DMS153 treated with DMSO at 0.1 percent for 48 hours (cell line): ENCODE results near the gene SAFB.

Source experiments
- DNase-seq: peaks from one replicate; lab custom pipeline; 2025; ENCODE audit not compliant: unreplicated experiment; lab: John Stamatoyannopoulos, UW

SAFB gene

DNA sequence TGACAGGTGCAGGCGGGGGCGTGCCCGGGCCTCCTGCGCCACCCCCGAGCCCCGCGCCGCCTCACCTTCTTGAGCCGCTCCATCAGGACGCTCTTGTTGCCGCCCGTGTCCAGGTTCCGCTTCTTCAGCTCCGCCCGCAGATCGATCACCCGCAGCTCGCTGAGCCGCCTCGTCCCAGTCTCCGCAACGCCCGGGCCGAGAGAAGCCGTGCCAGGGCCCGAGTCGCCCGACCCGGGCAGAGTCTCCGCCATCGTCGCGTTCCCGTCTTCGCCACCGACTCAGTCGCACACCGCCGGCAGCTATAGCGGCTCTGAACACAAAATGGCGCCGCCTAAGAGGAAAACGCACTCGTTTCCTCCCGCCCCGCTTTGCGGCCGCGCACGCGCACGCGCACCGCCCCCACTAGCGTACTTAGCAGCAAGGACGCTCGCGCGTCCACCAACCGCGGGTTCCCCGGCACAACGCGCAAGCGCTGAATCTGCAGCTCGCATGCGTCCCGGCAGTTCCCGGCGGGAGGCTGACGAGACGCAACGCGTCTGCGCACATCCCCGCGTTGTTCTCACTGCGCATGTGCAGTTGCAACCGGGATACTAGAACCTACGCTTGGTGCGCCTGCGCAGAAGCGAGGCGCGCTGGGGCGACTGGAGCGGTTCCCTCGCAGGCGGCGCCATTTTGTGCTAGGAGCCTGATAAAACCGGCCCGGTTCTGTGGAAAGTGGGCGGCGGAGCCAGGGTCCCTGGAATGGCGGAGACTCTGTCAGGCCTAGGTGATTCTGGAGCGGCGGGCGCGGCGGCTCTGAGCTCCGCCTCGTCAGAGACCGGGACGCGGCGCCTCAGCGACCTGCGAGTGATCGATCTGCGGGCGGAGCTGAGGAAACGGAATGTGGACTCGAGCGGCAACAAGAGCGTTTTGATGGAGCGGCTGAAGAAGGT is at the start of gene SAFB, which contains the start of gene SAFB2:
SAFB (plus strand) TSS at position 619 of the 932 bp plus-strand sequence; CDS start at position 742, 123 bp downstream.
SAFB2 (minus strand) TSS at position 312 of the 932 bp plus-strand sequence; CDS start at position 251, 61 bp downstream.
- DNase-seq, result peak; percentile 98

GRCh38 chr19:5575590-5575989 is 47.3 kb upstream of the SAFB start:
- no peak for DNase-seq

DNA sequence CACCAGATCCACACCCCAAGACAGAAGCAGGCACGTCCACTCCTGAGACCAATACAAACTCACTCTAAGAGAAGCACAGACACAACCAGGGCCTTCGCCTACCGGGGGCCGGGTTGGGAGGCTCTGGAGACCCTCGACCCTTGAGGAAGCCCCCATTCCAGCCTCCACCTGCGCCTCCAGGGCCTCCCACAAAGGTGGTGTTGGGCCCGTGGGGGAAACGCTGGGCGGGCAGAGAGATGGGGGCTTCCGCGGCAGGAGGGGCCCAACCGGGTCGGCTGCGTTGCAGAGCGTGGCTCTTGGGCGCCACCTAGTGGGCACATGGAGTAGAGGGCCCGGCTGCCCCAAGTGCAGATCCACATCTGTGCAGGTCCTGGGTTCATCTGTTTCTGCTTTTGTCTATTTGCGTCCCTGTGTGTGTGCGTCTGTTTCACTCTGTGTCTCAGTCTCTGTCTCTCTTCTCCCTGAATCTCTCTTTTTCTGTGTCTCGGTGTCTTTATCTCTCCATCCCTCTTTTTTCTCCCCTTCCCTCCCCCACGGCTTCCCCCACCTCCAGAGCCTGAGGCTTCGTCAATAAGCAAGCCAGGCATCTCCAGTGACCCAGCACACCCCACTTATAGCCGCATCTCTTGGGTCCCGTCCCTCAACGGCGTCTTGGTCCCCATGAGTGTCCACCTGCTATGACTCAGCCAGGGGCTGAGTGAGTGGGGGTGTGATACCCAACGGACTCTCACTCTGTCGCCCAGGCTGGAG is 44.6 kb upstream of the SAFB start:
- peak; percentile 55 for DNase-seq

DNA sequence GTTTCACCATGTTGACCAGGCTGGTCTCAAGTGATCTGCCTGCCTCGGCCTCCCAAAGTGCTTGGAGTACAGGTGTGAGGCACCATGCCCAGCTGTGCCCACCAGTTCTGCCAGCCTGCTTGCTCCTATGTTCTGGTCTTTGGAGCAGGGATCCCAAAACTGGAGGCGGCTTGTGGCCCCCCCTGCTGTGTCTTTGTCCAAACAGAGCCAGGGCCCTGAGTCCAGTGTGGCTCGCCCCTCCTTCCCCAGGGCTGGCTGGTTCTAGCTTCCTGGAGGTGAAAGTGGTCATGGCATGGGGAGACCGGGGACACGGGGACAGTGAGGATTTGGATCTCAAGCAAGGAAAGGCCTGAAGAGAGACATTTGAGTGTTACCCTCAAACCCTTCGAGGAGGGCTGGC is 43.6 kb upstream of the SAFB start:
- no peak for DNase-seq

GRCh38 chr19:5579697-5580096 is 43.2 kb upstream of the SAFB start:
- no peak for DNase-seq

DNA sequence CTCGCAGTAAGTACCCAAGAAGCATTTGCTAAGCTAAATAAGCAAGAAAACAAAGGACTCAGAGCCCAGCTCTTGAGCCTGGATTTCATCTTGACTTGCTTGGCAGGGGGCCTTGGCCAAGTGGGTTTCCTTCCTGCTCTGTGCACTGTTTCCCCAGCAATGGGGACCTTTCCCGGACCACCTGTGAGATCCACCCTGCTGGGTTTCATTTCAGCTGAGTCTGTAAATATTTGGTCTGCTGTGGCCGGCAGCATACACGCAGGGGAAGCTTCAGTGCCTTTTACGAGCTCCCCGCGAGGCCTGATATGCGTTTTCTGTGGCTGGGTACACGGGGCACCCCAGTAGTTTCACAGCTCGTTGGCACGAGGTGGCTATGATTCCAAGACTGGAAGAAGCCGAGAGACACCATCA is 42.7 kb upstream of the SAFB start:
- no peak for DNase-seq

DNA sequence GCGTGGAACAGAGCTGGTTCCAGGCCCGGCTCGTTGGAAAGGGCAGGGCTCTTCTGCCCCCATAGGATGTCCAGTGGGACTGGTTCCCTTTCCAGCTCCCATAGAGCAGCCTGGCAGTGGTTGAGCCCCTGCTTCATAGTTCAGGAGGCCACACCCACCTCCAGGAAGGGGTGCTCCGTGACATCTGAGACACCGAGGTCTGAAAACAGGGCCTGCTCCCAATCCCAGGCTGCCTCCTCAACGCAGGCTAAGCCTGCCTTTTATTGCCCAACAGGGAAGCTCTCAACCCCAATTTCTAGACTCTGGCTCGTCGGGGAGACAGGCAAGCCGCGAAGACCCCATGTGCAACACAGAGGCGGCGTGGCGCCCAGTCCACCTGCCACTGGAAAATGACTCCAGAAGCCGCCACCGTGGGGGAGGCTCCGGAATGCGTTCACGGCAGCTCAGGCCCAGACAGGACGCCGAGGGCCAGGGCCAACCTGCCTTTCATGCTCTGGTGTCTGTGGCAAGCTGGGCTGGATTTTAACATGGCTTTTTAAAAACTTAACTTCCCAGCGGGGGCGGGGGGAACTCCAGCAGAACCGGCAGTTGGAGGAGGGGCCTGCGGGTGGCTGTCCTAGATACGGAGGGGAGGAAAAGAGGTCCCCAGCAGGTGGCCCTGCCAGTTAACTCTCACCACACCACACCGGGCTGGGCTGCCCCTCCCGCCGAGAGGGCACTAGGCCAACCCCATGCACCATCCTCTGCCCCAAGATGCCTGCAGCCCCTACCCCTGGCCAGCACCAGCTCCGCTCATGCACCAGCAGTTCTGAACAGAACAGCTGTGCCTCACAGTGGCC is 37.2 kb upstream of the SAFB start:
- DNase-seq, result peak; percentile 11

DNA sequence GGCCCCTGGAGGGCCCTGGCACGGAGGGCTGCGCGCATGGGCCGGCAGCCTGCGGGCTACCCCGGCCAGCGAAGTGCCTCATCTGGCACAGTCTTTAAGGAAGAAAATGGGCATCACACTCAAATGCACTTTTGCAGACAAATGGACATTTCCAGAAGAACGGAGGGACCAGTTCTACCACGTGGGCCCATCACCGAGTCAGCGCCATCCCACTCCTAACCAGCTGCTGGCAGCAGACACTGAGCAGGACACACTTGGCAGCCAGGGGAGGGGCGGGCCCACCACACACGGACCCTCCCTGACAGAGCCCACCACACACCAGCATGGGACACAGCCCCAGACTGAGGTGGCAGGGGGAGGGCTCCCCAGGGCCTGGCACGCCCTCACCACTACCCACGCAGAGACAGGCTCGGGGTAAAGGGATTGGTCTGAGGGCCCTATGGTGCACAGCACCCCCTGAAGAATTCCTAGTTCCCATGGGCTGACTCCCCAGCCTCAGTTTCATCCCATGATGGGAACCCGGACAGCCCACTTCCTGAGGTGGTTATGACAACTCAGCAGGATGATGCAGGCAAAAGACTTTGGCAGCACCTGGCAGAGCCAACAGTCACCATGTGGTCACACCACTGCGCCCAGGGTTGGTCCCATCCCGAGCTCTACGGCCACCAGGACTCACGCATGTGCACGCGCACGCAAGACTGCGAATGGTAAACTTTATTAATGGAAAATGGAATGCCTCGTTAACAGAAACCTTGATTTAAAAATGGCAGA is 36.4 kb upstream of the SAFB start:
- DNase-seq, result no peak

DNA sequence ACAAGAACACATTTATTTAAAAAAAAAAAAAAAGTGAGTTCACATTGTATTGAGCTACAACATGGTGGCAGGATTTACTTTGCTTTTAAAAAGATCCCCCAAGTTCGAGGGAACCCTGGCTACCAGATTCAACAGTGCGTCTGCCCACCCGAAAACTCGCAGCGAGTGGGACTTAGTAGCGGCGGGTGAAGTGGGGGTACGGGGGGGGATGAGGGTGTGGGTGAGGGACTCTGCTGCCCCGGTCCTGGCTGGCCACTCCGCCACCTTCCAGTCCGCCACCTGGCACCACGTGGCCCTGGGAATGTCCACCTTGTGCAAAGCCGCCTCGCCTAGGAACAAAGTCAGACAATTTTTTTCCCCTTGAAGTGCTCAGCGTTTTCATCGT is 35.8 kb upstream of the SAFB start:
- DNase-seq, result no peak

GRCh38 chr19:5587661-5588060 is 35.2 kb upstream of the SAFB start:
- peak; percentile 43 for DNase-seq

- no peak for DNase-seq
These were observed 34.4 kb upstream of the SAFB start for GRCh38 chr19:5588441-5588840.

DNA sequence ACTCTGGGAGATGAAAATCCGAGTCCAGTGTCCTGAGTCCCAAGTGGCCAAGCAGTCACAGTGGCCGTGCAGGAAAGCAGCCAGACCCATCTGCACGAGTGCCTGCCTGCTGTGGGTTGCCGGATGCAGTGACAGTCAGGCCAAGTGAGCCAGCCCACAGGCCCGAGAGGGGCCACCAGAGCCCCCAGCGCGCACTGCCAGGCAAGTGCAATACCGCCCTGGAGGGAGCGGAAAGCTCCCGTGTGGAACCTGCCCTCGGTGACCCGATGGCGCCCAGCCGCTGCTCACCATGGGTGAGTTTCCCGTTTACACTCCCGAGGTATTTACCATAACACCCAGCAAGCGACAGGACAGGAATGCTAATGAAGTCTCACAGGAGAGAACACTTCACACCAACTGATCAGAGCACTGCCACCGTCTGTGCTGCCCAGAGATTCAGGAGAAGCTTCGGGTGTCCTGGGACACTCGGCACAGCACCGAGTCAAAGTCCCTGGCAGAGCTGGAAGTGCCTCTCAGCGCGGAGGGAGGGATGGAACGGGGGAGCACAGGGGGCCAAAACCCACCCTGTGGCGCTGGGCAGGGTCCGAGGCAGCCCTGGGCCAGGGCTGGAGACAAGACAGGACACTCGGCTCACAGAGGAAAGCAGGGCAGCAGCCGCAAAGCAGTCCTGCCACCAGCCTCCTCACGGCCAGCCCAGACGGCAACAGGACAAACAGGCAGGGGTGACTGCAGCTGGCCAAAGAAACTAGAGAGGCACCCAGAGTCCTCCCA is 33.8 kb upstream of the SAFB start:
- no peak for DNase-seq

- DNase-seq, result no peak
These were observed 32.6 kb upstream of the SAFB start for GRCh38 chr19:5590151-5590864.

GRCh38 chr19:5590865-5591154 is 32.1 kb upstream of the SAFB start:
- DNase-seq, result no peak

GRCh38 chr19:5591476-5591875 is 31.4 kb upstream of the SAFB start:
- no peak for DNase-seq

GRCh38 chr19:5592531-5593342 is 30.1 kb upstream of the SAFB start:
- DNase-seq, result no peak

GRCh38 chr19:5593343-5594255 is 29.3 kb upstream of the SAFB start:
- DNase-seq, result no peak
